Measurements from ENCODE around the gene ALDH9A1.
A peak's percentile ranks its signal among the peaks of the same experiment; 100 is the strongest.

The ALDH9A1 gene

GRCh38 chr1:165666152-165666825 is 32.1 kb downstream of the ALDH9A1 start:
- no peak for ATAC-seq
- no peak for TF ChIP-seq ZNF8 (CRISPR knock-in tag; IDR thresholded peaks at IDR 0.05)
- TF ChIP-seq CSRNP3 (CRISPR knock-in tag; IDR thresholded peaks at IDR 0.05) = no peak
- TF ChIP-seq ISL1 (CRISPR knock-in tag; IDR thresholded peaks at IDR 0.05) = no peak
- no peak for TF ChIP-seq RARB (CRISPR knock-in tag; IDR thresholded peaks at IDR 0.05)

- TF ChIP-seq SNAI2 (CRISPR knock-in tag; IDR thresholded peaks at IDR 0.05) (no peak), TCF4 (CRISPR knock-in tag; IDR thresholded peaks at IDR 0.05; ENCODE audit: borderline replicate concordance) (no peak), CREB5 (CRISPR knock-in tag; IDR thresholded peaks at IDR 0.05; ENCODE audit: low read depth) (no peak), RARB (CRISPR knock-in tag; IDR thresholded peaks at IDR 0.05) (no peak), ZC3H10 (CRISPR knock-in tag; IDR thresholded peaks at IDR 0.05) (no peak), TSHZ2 (CRISPR knock-in tag; IDR thresholded peaks at IDR 0.05) (no peak)
- ATAC-seq = no peak; the same call in 2 of the 3 replicates
These were observed 36.2 kb downstream of the ALDH9A1 start for GRCh38 chr1:165662186-165662585.

GRCh38 chr1:165661703-165662102 is 36.7 kb downstream of the ALDH9A1 start:
- TF ChIP-seq ZFP3 (CRISPR knock-in tag; IDR thresholded peaks at IDR 0.05) = 0 out of 2 replicates have a peak, but pooled peaks have one; percentile 20
- TF ChIP-seq TSHZ2 (CRISPR knock-in tag; IDR thresholded peaks at IDR 0.05) = 0 out of 2 replicates have a peak, but pooled peaks have one; percentile 40
- no peak for TF ChIP-seq CSRNP3 (CRISPR knock-in tag; IDR thresholded peaks at IDR 0.05)
- TF ChIP-seq TCF4 (CRISPR knock-in tag; IDR thresholded peaks at IDR 0.05; ENCODE audit: borderline replicate concordance) = peak; percentile 47; the same call in 1 of the 2 replicates
- TF ChIP-seq POU6F1 (CRISPR knock-in tag; IDR thresholded peaks at IDR 0.05; ENCODE audit: borderline replicate concordance, low read depth) = no peak
- TF ChIP-seq CREB5 (CRISPR knock-in tag; IDR thresholded peaks at IDR 0.05; ENCODE audit: low read depth) = no peak
- peak; percentile 63 for ATAC-seq

GRCh38 chr1:165659581-165659895 is 38.8 kb downstream of the ALDH9A1 start:
- no peak for ATAC-seq
- TF ChIP-seq ZNF8 (CRISPR knock-in tag; IDR thresholded peaks at IDR 0.05) = no peak
- no peak for TF ChIP-seq TSHZ2 (CRISPR knock-in tag; IDR thresholded peaks at IDR 0.05)
- no peak for TF ChIP-seq RARB (CRISPR knock-in tag; IDR thresholded peaks at IDR 0.05)

GRCh38 chr1:165658766-165659580 is 39.4 kb downstream of the ALDH9A1 start:
- peak; percentile 9; the same call in 2 of the 3 replicates for ATAC-seq
